Femur (tissue), 1 donor: ENCODE measurements around the gene PIK3AP1.
A peak's percentile ranks its signal among the peaks of the same experiment; 100 is the strongest.
"Not testable (repeated sequence)": the region's sequence is repeated elsewhere in the genome, so short reads cannot be mapped to it uniquely, and the experiment has no call there.

Experiments used
- DNase-seq: peaks from one replicate; pipeline ENCODE4 v3.0.0-alpha.2; 2017

The PIK3AP1 gene

DNA sequence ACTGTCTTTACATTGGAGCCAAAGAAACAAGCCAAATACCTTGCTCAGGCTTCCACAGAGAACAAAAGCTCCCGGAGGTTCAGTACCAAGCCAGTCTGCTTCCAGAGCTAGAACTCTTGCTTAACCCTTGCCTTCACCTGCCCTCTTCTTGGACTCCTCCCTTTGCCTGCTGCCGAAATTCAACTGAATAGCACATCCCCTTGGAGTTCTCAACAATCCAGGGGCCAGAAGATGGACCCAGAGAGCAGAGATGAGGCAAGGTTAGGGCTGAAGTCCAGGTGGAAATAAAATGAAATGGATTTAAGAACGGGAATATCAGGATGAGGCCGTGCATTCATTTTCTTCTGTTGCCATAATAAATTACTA is 876 bp upstream of the PIK3AP1 start:
- no peak for DNase-seq

DNA sequence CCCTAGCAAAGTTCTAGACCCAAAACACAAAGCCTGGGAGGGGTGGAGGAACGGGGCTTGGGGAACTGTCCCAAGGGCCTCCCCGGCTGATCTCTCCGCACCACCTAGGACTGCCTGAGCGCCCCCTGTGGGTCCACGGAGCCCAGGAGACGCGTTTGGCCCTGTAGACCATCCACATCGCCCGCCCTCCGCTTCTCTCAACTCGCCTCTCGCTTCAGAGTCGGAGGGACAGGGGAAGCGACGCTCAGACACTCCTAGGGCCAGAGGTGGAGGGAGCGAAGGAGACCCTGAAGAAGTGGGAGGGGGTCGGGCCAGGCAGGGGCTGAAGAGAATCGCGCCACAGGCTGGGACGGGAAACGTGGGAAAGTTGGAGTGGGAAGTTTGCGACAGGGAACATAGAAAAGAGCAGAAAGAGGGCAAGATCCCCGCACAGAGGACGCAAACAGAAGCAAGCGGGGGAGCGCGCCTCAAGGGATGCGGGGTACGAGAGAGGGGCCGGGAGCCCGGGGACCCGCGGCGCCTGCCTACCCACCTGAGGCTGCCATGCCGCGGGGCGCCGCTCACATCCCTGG is 378 bp downstream of the PIK3AP1 start:
- DNase-seq = peak; percentile 42

DNA sequence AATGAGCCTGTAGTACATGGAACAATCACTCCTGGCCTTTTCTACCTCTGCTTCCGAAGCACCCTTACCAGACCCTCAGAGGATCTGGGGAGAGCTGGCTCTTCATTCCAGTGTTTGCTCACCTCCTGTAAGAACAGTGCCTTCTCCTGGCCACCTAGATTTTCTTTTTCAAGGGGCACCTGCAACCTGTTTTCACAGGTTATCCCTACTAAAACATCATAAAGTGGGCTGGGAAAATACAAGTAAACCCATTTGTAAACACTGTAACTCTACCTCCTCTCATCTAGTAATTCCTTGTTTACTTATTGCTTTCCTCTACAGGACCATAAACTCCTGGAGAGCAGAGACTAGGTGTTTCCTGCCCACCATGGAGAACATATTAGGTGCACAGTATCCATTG is 1.1 kb downstream of the PIK3AP1 start:
- no peak for DNase-seq

DNA sequence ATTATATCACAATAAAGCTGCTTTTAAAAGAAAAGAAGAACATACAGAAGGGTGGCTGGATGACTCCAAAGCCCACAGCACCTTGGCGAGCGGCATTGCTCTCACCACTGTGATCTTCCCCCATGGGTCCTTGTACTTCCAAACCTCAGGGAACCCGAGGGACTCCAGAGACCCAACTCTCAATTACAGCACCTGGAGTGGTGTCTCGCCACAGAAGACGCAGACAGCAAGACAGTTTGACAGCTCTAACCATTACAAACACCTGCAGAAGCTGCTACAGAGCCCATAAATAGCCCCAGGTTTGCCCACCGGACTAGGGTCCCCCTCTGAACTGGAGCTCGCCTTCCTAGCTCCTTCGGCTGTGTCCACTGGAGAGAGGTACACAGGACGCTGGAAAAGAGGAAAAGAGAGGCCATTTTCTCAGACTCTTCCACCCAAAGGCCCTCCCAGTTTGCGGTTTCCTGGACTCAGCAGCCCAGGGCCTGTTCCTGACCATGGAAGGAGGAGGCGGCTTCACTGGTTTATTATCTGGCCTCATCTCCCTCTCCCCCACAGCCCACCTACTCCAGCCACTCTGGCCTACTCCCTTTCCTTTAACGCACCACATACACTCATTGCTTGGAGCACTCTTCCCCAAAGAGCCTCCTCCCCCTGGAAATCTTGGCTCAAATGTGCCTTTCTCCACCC is 1.9 kb downstream of the PIK3AP1 start:
- no peak for DNase-seq

DNA sequence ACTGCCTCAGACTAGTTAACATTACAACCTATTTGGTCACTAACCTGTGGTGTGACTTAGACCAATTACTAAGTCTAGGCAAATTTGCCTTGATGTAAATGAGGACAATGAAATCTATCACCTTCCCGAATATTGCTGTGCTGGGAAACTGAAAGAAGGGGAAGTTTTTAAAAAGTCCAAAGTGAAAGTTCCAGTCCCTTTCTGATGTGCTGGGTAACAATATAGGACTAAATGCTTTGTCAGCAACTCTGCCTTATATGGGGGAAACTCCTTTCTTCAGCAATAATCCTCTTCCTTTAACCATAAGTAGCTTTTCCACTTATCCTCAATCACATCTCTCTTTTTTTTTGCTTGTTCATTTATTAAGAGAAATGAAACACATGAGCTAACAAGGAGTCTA is 3.9 kb downstream of the PIK3AP1 start:
- DNase-seq = no peak

DNA sequence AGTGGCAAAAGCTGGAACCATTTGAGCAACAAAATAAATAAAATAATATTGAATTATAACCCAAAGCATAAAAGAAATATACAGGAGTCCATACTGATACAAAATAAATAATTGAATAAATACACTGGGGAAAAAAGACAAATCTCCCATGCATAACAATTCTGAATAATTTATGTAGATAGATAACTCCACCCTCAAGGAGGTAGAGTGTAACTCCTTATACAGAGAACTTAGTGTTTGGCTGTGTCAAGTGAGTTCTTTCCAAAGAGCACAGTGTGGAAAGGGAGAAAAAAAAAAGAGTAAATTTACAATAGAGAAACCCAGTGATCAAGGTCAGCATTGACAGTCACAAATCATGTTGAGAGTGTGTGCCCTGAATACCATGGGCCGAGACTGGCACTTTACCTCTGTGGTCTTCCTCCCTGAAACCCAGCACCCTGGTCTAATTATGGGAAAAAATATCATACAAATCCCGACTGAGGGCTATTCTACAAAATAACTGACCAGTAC is 5.5 kb downstream of the PIK3AP1 start:
- no peak for DNase-seq

DNA sequence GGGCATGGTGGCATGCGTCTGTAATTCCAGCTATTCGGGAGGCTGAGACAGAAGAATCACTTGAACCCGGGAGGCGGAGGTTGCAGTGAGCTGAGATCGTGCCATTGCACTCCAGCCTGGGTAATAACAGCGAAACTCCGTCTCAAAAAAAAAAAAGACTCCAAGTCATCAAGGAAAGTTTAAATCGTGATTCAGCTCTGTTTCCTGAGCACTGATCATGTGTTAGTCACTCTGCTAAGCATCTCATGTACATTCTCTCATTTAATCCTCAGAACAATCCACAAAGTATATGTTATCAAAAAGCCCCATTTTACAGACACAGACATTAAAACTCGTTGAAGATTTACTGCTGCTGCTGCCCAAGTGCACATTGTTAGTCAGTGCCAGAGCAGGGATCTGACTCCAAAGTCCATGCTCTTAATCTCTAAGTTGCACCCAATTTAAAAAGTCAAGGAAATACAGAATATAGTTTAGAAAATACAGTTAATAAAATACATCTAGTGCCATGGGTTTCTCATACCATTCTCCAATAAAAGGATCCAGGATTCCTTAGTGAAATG is 6.2 kb downstream of the PIK3AP1 start:
- no peak for DNase-seq

DNA sequence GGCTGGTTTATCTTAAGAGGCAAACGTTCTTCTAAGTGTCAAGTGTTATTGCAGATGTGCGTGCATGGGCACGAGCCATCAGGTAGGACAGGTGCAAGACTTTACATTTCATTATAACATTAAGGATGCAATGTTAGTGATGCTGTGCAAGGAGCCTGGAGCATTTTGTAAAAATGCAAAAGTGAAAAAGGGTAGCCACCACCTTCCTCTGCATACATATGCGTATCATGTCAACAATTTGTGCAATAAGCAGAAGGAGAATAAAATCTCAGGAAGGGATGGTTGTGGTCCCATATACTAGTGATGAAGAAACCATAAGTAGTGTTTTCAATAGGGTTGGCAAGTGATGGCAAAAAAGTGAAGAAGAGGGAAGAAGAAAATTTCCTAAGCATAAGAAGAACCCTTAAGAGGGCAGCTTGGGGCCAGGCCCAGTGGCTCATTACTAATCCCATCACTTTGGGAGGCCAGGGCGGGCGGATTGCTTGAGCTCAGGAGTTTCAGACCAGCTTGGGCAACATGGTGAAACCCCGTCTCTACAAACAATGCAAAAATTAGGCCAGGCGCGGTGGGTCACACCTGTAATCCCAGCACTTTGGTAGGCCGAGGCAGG is 7.5 kb downstream of the PIK3AP1 start:
- no peak for DNase-seq

DNA sequence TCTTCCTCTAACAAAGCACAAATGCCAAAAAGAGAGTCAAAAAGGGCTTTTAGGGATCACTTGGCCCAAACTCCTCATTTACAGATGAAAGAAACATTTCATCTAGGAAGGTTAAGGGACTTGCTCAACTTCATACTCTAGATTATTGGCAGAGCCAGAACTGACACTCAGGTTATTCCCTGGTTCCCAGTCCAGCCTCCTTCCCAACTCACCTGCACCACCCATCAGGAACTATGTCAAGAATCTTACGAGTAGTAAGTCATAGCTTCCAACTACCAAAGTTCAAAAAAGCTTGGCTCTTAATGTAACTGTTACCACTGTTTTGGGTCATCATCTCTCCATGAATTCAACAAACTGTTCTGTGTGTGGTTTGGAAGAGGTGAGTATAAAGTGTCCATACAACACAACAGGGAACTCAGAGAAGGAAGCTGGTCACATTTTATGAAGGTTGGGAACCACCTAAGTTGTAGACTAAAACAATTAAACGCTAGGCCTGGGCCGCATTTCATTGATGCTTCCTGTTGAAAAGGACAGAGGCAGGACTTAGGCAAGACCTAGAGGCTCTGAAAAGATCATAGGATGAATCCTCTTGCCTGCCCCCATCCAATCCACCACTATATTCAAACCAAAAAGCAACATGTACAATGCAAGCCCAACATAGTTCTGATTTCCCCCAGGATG is 9.1 kb downstream of the PIK3AP1 start:
- no peak for DNase-seq

DNA sequence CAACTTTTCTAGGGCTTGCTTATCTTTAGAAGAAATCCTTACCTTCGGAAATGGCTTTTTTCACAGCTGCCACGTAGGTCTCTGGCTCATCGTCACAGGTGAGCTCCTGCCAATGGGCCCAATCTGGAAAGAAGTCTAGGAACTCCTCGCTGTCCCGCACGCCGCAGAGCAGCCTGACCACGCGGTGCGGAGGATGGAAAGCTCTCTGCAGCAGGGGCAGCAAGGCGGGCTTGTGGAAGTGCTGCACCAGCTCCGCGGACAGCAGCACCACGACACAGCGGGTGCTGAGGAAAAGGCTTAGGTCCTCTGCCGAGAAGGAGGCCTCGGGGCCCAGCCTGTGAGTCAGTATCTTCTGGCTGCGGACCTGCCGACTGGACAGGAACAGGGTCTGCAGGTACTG is 10.8 kb downstream of the PIK3AP1 start:
- no peak for DNase-seq

DNA sequence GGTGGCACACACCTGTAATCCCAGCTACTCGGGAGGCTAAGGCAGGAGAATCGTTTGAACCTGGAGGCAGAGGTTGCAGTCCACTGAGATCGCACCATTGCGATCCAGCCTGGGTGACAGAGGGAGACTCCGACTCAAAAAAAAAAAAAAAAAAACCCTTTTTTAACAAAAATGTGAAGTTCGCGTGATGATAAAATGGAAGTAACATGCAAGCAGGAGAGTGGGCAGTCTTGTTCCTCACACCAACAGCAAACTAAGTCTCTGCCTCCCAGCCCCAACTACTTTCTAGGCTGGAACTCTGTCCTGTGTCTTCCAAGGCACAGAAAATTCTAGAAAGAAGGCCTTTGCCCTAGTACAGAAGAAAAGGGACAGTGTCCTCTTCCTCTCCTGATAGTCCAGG is 11.3 kb downstream of the PIK3AP1 start:
- no peak for DNase-seq

DNA sequence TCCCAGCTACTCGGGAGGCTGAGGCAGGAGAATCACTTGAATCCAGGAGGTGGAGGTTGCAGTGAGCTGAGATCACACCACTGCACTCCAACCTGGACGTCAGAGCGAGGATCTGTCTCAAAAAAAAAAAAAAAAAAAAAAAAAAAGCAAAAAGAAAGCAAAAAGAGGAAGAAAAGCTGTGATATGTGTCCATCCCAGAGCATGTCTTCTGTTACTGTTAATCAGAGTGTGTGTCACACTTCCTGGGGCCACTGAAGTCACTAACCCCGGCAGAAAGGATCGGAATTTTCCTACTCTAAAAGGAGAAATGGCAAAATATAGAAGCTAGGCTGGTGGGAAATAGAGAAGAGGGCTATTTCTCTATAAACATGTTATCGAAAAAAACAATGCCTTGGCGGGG is 11.9 kb downstream of the PIK3AP1 start:
- DNase-seq = no peak

DNA sequence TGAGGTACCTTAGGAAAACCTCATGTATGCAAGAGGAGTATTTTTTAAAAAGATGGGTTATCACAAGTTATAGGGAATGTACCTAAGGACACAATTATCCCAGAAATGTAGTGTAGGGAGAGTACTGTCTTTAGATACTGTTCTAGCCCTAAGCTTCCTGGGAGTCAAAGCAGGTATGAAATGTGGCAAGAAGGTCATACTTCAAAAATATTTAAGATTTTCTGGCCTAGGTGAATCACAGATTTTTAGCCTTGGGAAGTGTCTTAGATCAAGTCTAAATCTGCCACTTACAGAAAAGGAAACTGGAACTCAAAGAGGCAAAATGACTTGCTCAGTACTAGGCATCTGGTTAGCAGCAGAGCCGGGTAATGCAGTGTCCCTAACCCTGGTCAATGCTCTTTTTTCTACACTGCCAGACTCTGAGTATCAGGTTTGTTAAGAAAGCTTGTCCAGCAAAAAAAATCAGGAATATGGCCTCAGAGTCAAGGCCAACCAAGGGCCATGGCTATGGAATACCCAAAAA is 13.9 kb downstream of the PIK3AP1 start:
- no peak for DNase-seq

DNA sequence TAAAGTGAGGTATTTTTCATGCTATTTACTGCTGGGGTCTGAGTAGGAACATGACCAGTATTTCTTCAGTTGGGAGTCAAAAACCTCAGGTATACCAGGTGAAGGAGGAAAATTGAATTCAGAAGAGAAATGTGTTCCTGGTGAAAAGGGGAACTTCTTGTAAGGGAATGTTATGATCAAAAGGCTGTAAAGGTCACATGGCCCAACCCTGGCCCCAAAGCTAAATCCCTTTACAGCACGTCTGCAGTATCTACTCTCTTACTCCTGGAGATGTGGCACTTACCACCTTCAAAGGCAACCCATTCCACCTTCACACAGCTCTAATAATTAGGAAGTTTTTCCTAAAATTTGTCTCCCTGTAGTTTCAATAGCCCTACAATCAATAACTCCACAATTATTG is 15.2 kb downstream of the PIK3AP1 start:
- DNase-seq = no peak

DNA sequence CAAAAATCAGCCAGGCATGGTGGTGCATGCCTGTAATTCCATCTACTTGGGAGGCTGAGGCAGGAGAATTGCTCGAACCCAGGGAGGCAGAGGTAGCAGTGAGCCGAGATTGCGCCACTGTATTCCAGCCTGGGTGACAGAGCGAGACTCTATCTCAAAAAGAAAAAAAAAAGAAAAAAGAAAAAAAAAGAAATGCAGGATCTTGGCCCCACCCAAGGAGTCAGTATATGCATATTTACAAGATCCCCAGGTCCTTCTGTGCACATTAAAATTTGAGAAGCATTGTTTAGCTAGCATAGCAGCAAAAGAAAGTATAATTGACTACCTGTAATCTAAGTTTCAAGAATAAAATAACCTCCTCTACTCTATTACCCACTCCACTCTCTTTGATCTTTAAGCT is 15.8 kb downstream of the PIK3AP1 start:
- DNase-seq = no peak

DNA sequence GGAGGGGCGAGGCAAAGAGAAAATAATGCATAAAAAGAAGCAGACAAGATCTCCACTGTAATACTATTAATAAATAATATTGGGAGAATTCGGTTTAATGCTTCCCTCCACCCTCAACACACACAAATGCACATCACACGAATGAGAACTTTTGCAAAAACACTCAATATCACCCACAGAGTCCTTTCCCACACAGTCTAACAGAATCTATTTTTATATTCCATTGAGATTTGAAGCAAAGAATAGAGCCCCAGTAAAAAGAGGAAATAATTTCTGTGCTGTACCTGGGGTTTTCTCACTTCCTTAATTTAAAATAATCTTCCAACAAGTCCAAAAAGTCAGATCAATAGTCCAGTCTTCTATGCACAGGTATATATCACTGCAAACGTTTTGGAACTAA is 17.0 kb downstream of the PIK3AP1 start:
- no peak for DNase-seq

DNA sequence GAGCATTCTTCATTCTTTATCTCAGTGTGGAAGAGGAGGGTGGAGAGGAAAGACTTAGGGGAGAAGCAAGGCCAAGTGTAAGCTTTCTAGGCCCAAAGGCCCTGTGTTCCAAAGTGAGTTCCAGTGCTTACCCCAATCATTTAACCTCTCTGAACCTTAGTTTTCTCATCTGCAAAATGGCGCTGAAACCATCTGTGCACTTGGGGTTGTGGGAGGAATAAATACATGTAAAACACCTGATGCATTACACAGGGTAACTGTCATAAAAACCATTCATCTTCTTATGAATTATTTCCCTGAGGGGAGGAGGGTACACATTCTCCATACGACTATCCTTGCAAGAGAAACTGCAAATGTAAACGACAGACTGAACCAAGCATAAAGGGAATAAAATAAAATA is 19.0 kb downstream of the PIK3AP1 start:
- no peak for DNase-seq

DNA sequence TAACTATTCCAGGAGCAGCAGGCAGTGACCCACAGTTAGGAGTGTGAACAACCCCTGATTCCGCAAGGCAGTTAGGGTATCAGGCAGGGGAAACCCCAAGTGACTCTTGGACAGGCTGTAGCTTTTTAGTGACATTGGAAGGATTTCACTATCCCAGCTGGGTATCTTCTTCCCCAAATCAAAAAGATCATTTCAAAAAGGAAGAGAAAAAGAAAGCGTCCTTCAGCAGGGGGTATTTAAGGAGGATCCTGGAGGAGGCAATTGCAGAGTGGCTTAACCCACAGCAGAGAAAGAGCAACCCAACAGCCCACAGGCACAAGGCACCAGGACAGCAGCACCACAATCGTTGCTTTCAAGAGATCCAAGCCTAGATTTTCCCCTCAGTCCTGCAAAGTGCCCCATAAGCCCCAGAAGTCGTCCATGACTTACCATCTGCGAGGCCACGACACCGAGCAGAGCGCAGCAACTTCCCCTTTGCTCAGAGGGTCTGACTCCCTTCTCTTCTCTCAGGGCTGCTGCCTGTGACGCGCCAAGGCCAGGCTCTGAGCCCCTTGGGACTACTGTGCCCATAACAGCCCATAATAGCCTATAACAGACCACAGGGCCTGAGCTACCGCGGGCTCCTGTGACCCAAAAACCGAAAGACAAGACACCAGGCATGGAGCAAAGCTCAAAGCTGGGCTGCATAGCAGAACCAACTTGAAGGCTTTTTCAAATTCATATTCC is 19.8 kb downstream of the PIK3AP1 start:
- peak; percentile 38 for DNase-seq

DNA sequence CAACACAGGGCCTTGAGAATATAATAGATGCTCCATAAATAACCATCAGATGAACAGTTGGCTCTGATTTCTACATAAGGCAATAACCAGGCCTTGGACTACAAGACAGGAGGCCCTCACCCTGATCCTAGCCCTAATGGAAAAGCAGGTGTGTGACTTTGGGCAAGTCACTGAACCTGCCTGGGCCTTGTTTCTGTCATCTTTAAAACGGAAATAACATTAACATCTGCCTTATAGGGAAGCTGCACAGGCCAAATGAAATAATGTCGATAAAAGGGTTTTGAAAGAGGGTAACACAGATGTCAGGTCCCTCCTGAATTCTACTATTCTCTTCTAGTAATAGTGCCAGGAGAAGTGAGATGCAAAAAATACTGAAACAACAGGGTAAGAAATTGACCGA is 20.7 kb downstream of the PIK3AP1 start:
- no peak for DNase-seq

DNA sequence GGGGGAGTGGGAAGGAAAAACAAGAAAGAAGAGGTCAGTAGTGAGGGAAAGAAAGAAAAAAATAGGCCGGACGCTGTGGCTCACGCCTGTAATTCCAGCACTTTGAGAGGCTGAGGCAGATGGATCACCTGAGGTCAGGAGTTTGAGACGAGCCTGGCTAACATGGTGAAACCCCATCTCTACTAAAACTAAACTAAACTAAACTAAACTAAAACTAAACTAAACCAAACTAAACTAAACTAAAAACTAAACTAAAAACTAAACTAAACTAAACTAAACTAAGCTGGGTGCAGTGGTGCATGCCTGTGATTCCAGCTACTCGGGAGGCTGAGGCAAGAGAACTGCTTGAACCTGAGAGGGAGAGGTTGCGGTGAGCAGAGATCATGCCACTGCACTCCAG is 22.0 kb downstream of the PIK3AP1 start:
- DNase-seq = not testable (repeated sequence)

DNA sequence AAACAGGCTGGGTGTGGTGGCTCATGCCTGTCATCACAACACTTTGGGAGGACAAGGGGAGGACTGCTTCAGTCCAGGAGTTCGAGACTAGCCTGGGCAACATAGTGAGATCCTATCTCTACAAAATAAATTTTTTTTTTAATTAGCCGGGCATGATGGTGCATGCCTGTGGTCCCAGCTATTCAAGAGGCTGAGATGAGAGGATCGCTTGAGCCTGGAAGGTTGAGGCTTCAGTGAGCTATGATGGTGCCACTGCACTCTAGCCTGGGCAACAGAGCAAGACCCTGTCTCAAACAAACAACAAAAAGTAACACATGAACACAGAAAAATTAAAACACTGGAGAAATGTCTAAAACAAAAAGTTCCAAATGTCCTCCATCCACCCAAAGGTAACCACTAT is 22.9 kb downstream of the PIK3AP1 start:
- DNase-seq = no peak

DNA sequence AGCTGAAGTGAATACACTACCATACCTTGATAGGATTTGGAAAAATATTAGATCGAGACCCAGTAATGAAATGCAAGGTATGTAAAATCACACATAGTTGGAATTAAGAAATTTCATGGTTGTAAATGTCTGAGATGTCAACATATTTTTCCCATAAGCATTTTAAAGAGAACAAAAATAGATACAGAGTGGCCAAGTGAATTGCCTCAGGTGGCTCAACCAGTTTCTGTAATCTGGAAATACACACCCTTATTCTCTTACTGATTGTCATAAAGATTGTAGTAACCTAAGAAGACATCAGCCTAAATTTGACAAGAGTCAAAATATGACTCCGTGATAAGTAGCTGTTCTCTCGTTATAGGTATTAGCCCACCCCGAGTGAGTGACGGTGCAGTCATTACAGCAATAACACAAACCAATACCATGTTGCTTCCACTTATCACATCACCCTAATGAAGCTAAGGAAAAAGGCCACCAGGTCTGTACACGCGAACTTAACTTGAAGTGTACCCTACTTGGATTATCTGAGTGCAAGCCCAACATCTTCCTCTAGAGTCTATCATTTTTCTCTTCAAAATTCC is 23.4 kb downstream of the PIK3AP1 start:
- no peak for DNase-seq
